Activated effector memory CD4-positive, alpha-beta T cell treated with Interleukin-2 at 50 U/mL for 16 hours (primary cell): ENCODE measurements around the gene DNAJB6.

Experiments used
- DNase-seq: peaks from one replicate; pipeline ENCODE4 v3.0.0-alpha.2; 2020

Gene DNAJB6

DNA sequence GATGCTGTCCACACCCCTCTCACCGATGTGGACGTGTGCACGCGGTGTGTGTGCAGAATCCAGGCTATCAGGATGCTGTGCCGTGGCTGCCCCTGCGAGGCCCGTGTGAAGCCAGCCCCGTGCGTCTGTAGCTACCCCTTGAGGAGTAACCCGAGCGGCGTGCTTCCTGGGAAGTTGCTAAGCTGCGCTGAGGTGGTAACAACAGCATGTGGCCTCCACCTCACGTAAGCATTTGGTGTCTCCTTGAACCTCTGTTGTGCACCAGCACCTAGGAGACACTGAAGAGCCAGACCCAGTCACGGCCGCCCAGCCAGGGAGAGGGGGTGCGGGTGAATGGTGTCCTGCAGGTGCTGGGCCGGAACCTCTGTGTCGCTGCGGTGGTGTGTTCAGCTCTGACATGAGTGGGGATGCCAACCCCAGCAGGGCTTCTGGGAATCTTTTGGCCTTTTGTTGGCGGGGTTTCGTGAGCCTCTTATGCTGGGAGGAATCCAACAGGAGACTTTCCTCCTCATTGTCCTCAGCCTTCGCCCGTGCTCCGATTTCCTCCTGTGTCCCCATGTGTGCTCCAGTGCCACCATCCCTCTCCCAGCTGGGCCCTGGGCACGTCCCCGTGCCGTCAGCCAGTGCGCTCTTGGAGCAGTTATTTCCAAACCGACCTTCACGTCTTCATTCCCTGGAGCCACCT, 60.4 kb downstream of the DNAJB6 start:
- no peak for DNase-seq

DNA sequence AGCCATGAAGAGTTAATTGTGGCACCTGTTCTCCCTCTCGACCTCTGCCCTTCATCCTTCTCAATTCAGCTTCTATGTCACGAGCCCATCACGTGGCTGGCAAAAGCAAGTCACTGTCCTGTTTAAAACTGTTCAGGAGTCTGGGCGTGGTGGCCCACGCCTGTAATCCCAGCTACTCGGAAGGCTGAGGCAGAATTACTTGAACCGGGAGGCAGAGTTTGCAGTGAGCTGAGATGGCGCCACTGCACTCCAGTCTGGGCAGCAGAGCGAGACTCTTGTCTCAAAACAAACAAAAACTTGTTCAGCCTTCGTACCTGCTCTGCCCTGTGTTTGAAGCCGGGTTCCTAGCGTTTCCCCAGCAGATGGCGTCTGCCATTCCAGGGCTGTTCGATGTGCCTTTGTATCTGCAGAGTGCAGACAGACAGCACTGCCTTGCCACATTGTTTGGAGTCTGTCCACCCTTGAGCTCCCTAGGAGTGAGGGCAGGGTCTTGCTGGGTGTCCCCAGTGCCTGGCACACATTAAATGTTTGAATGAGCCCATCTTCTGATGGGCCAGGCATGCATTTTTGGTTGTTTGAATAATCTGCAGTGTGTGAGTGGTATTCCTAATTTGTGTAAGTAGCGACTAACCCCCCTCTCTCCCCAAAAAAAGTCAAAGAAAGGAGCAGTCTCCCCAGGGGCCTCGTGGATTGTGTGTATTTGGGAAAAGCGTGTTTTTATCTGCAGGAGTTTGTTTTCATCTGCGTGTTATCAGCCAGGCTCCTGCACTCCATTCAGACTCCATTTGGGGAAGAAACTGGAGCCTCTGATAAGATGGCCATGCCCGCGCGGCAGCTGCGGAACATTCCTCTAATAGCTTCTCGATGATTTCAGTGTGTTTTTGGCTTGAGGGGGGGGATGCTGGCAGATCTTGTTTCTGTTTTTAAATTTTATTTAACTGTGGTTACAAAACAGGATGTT, 61.2 kb downstream of the DNAJB6 start:
- DNase-seq = no peak

DNA sequence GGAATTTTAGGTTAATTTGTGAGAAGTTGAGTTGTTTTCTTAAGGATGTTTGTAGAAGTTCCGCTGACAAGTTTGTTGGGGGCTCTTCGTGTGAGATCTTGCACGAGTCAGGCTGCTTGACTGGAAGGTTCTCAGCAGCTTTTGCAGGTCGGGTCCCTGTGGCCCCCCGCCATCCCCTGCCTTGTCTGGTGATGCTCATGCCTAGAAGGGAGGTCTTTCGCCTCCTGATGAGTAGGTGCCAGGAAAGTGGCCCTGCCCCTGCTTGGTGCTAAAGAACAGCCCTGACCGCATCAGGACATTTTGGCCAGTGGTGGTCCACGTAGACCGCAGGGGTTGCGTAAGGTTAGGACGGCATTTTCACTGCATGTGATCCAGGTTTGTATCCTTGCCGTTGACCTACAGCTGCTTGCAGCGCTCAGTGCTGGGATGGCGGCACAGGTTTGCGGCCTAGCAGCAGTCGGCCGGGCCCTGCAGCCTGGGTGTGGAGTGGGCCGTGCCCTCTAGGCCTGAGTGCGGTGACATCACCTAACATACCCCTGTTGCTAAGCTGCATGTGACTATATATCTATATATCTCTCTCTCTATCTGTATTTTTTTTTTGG, 62.4 kb downstream of the DNAJB6 start:
- no peak for DNase-seq

DNA sequence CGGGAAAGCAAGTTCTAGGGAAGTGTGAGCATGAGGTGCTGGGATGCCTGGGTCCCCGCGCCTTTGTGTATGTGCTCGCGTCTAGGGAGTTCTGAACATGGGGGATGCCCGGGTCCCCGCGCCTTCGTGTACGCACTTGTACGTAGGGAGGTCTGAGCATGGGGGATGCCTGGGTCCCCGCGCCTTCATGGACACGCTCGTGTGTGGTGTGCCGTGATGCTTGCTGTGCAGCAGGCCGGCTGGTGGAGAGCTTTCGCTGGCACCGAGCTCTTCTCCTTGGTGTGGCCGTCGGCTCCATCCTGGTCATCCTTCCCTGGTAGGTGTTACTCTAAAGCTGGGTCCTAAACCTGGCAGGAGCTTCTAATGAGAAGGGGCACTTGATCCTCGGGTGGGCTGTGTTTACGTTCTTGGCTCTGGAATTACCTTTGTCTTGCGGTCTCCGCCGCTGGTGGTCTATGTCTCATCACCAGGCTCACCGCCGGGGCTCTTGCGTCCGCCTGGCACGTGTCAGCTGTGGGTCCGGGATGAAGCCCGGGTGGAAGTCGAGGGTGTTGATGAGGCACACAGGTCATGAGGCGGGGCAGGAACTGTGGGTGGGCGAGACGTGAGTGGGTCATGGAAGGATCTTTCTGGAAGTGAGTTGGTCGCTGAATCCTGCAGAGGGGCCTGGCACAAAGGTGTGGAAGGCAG, 63.5 kb downstream of the DNAJB6 start:
- no peak for DNase-seq

DNA sequence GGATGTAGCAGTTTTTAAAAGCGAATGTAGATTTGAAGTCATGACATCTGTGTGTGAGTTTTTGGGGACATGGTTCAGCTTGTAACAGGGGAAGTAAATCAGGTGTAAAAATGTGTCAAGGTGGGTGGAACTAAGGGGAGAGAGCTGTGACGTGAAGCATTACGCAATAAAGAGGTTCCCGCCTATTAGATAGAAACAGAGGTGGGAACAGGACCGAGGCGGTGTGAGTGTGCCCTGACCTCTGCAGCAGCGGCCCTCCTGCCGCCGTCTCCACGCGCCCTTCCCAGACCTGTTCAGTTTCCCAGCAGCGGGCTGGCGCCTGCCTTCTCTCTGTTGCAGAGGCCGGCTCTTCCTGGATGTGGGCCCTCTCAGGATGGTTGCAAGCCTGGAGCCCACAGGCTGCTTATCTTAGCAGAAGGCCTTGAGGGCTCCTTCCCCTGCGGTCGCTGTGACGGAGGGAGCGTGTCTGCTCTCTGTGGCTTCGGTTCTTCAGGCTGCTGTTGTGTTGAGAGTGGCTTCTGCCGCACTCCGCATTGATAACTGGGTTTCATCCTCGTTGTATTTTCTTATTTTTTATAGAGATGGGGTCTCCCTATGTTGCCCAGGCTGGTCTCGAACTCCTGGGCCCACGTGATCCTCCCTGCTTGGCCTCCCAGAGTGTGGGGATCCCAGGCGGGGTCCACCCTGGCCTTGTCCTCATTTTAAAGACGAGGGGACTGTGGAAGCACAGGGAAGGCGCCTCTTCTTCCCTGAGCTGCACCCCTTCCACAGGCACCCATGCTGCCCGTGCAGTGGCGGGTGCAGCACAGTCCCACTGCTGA, 65.0 kb downstream of the DNAJB6 start:
- DNase-seq = no peak

DNA sequence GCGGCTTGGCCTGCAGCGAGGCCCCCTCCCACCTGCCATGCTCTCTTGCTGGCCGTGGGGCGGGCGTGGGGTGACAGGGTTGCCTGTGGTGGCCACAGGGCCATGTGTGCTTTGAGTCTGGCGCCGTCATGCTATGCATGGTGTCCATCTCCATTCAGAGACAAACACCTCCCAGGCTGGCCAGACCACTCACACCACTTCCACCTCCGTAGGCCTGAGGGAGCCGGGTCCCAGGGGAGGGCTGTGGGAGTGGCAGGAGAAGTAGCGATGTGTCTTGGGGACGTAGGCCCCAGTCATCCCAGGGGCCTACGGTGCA, 65.5 kb downstream of the DNAJB6 start:
- DNase-seq = no peak

DNA sequence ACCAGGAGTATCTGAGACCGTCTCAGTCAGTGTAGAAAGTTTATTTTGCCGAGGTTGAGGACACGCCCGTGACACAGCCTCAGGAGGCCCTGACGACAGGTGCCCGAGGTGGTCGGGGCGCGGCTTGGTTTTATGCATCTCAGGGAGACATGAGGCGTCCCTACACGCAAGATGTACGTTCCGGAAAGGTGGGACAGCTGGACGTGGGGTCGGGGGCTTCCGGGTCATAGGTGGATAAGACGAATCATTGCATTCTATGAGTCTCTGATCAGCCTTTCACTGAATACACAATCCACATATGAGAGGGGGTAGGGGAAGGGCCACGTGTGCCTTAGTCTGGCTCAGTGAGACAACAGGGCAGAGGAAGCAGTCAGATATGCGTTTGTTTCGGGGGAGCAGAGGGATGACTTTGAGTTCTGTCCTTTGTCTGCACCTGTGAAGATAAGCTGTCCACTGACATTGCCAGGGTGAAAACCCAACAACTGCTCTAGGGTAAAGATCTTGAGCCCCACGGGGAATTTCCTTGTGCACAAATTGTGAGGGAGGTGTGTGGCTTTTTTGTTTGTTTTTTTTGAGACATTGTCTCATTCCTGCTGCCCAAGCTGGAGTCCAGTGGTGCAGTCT, 66.2 kb downstream of the DNAJB6 start:
- no peak for DNase-seq

DNA sequence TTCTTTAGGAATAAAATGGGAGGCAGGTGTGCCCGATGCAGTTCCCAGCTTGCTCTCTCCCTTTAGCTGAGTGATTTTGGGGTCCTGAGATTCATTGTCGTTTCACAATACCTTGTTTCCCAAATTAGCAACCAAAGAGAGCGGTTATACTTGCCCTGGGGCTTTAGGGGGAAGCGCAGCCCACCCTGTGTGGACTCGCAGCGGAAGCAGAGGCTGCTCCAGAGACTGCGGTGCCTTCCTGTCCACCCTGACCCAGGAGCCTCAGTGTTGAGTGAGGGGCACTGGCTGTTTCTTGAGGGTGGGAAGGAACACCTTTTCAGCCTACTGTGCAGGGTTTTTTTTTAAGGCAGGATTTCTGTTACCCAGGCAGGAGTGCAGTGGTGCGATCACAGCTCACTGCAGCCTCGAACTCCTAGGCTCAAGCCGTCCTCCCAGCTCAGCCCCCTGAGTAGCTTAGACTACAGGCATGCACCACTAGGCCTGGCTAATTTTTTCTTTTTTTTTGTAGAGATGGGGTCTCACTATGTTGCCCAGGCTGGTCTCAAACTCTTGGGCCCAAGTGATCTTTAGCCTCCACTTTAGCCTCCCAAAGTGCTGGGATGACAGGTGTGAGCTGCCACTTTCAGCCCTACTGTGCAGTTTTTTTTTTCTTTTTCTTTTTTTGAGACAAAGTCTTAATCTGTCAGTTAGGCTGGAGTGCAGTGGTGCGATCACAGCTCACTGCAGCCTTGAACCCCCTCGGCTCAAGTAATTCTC, 67.0 kb downstream of the DNAJB6 start:
- DNase-seq = no peak

DNA sequence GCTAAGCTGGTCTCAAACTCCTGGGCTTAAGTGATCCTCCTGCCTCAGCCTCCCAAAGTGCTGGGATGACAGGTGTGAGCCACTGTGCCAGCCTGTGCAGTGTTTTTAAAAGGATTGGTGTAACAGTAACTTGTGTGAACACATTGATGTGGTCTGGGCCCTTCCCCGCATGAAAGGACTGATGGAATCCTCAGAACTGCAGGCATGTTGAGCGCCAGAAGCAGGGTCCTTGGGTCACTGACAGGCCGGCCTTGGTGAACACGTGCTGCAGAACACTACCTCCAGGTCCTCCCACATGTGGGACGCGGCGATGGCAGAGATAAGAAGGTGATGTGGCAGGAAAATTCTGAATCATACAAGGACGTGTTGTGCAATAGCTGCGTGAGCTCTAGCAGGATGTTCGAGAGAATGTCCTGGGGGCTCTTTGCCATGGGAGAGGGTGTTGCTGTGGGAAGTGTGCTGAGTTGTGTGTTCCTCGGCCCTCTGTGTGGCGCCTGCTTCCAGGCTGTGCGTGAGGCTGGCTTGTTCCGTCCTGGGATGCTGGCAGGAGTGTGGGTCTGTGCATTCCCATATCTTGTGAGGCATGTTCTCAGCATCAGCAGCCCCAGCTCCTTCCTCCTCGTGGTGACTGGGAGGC, 68.2 kb downstream of the DNAJB6 start:
- no peak for DNase-seq

DNA sequence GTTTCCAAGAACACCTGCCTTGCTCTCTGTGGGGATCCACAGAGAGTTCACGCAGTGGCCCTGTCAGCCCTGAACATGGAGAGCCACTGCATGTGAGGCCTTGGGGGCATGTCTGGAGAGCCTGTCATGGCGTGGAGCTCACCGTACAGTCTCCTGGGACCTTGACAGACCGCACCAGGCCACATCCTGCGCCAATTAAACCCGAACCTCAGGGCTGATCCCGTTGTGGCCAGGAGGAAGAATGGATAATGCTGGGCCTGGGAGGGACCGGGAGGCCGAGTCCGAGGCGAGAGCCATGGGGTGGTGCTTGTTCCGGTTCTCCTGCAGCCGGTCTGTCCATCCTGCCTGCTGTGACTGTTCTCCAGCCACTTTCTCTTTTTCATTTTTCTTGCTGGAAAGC, 68.7 kb downstream of the DNAJB6 start:
- no peak for DNase-seq

DNA sequence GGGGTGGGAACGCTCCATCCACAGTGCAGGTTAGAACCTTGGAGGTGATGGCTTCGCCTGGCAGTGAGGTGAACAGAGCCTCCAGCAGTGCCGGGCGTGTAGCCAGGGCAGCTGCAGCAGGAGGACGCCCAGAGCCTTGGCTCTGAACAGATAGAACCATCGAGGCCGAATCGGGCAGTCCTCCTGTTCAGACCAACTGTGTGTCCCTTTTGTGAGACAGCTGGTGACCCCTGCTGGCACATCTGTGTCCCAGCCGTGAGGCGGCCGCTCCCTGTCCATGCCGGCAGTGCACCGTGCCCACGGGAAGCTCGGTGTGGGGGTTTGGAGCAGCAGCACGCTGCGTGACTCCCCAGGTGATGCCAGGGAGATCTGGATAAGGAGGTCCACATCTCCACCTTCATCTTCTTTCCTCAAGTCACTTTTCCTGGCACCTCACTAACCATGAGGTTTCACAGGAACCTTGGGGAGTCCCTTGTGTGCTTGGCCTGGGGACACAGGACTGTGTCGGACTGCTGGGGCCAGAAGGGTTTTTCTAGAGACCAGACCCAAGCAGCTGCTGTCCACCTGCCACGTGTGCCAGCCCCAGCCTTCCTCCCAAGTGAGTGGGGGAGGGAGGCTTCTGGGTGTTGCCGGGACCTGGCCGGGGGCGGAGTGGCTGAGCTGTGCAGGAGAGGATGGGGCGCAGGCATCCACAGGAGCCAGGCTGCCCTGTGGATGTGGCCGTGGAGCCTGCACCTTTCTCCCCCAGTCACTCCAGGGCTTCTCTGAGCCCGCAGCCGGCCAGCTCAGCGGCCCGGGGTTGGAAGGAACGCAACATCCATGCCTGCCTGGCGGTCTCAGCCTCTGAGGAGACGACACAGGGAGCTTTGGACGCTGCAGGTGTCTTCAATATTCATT, 69.4 kb downstream of the DNAJB6 start:
- DNase-seq = no peak

DNA sequence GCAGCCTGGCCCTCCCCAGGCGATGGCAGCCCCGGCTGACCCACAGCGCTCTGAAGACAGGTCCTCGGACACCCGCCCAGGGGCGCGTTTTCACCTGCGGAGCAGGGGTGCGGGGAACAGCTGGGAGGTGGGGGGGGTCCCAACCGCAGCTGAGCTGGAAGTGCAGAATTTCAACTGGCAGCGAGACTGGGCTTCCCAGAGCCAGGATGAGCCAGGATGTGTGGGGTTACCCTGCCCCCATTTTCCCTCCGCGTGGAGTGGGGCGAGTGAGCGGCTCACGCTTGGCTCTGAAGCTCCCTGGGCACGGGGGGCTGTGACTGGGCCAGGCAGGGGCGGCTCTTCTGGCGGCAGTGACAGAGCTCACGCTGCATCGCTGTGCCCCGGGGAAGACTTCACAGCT, 70.2 kb downstream of the DNAJB6 start:
- DNase-seq = no peak

DNA sequence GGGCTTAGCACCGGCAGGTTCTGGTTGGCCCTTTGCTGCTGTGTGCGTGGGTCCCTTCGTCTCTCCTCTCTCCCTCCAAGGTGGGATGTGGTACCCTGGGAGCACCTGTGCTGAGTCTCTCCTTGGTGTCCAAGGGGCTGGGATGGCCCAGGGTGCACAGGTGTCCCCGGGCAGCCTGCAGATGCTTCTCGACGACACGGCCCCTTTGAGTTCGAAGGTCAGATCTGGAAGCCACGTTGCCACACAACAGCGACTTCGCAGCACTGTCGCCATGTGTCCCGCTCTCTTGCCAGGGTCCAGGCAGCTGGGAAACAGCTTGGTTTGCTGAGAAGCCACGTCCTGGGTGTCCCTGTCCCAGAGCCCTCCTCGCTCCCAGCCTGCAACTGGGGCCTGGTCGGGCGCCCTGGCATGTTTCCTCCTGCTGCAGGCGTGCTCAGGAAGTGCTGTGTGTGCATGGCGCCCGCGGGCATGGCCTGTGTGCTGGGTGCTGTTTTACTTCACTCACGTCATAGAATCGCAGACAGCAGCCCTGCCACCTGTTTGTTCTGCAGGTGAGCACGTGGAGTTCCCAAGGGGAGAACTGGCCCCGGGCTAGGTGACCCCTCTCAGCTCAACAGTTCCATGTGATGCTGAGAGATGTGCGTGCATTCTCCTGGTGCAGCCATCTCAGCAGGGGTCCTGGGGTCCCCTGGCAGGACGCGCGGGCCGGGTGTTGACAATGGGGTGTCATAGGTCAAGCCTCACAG, 70.9 kb downstream of the DNAJB6 start:
- no peak for DNase-seq

DNA sequence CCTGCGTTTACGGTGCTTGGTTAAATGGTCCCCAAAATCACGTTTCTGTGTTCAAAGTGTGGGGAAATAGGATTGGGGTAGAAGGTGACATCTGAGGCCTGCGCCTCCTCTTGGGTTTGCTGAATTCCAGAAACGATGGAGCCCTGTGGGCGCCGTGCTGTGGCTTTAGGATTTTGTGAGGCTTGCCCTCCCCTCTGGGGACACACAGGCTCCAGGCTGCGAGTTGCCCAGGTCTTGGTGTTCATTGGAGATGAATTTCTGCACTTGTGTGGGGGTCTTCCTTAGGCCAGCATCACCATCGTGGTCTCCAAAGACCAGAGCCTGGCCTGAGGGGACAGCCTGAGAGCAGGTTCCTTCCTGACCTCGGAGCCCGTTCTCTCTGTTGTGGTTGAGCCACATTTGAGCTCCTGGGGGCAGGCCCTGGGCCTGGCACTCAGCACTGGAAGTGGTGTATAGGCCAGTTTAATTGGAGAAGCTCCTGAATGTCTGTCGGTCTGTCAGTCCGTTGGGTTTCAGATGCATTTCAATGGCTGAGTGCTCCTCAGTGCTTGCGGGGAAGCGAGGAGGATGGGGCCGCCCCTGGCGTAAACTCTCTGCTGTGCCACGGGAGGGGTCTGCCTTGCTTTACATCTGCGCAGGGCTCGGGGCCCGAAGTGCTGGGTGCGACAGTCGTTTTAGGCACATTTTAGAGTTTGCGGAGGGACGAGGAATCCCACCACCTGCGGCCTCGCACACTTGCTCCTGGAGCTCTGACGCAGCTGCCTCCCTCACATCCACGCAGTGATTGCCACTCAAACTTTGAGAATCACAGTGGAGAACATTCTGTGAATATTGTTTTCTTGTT, 71.7 kb downstream of the DNAJB6 start:
- DNase-seq = no peak

DNA sequence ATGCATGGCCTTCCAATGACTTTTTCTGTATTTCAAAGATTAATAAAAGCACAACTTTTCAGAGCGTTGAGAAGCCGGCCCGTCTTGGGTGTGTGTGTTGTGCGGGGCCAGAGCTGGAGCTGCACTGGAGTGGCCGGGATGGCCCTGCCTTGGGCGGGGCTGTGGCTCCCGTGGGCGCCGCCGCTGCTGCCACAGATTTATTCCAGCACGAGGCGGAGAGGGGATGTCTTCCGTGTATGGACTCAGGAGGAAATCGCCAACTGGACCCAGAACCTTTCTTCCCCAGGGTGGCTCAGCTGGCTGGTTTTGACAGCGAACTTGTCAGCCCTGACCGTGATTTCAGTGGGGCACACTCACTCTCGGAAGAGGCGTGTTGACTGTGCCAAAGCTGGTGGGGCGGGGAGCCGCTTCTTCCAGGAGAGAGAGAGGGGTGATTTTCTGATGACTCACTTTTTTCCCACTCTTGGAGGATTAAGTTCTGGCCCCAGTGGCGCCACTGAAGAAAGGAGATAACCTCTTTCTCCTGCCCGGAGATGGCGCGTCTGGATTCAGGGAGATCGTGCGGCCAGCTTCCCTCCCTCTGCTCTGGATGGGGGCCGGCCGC, 72.4 kb downstream of the DNAJB6 start:
- DNase-seq = no peak

DNA sequence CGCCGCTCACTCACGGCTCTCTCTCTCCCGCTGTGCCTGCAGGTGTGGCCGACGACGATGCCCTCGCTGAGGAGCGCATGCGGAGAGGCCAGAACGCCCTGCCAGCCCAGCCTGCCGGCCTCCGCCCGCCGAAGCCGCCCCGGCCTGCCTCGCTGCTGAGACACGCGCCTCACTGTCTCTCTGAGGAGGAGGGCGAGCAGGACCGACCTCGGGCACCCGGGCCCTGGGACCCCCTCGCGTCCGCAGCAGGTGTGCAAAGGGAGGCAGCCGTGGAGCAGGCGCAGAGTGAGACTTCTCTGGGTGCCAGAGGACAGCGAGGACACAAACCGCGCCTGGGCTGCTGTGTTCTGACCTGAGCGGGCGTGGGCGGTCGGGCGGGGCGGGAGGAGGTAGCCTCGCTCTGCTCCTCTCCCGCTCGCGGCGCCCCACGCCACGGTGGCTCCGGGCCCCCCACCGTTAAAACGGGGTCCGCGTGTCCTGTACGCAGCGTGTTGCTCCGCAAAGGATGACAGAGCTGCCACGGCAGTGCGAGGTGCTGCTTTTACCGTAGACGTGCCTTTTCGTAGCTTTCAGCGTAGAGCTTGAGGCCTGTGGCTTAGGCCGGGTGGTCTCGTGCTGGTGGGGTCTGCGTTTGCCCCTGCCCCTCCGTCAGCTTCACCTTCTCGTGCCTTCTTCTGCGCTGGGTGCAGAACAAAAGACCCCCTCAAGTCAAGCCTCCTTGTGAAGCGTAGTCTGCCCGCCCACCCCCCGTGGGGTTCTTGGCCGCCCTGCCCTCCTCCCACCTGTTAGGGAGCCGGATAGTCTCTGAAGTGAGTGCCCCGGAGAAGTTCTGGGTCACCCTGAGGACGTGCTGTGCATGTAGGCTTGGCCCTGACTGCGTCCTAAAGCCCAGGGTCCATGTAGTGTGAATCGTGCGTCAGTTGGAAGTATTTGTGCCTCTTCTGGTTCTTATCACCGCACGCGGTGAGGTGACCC, 73.2 kb downstream of the DNAJB6 start:
- DNase-seq = no peak
